GM18511 (cell line): ENCODE measurements around the gene CEL.
A peak's percentile ranks its signal among the peaks of the same experiment; 100 is the strongest.

Source experiments
- ATAC-seq: cut with Tn5 transposase; IDR thresholded peaks from one replicate; pipeline ENCODE4 v1.9.1; 2021; ENCODE audit warnings: mild to moderate bottlenecking, moderate library complexity; ENCODE audit not compliant: unreplicated experiment

Gene CEL

DNA sequence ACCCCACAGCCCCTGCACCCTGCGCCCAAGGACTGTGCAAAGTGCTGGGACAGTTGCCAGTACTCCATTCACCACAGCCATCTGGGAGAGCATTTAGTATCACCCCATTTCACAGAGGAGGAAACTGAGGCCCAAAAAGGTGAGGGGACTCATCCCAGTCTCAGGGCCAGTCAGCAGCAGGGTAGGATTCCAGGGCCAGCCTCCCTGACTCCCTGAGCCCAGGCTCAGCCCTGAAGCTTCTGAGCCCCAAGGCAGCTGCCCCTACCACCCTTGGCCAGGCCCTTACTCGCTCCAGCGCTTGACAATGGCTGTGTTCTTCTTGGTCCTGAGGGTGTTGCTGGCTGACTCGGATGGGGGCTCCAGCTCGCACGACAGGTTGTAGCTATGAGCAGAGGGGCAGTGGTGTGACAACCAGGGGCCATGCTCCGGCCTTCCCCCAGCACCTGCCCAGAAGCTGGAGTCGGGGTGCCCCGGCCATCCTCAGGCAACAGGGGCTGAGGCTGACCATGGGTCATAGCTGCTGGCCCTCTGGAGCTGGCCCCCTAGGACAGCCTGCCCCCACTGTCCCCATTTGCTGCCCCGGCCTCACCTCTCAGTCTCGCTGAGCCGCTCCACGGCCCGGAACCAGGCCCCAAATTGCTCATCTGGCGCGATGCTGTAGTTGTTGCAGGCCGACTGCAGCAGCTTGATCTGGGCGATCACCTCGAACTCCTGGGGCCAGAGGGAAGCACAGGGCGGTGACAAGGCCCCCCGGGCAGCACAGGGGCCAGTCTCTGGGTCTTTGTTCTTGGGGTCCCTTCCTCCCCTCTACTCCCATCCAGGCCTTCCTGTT lies 40.6 kb downstream of the CEL start:
- ATAC-seq: no peak

DNA sequence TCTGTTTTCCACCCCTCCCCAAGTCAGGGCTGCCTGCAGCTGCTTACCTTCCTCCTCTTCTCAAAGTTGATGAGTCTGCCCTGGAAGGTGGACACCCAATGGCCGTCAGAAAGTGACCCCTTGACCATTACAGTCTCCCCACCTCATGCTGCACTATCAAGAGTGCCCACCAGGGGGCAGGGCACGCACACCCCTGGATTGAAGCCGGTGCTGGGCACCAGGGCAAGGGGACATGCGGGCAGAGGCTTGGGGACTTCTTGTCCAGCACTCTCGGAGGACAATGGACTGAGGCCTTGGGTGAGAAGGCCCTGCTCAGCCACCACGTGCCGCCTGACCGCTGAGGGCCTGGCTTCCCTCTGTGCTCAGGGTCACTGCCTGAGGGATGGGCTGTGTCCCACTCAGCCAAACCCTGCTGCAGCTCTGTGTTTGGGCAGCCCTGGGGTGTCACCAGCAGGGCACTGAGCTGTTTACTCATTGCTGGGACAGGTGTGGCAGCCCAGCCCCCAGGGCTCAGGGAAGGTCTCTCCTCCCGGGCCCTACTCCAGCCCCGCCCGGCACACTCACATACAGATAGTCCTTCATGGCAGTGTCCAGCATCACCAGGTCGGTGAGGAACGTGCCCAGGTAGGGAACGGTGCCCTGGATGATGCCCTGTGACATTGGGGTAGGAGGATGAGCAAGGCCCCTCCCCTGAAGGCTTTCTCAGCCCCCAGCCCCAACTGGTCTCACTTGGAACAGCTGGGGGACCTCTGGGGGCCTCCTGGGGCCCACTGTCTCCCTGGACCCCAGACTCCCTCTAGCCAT lies 41.6 kb downstream of the CEL start:
- ATAC-seq: no peak

DNA sequence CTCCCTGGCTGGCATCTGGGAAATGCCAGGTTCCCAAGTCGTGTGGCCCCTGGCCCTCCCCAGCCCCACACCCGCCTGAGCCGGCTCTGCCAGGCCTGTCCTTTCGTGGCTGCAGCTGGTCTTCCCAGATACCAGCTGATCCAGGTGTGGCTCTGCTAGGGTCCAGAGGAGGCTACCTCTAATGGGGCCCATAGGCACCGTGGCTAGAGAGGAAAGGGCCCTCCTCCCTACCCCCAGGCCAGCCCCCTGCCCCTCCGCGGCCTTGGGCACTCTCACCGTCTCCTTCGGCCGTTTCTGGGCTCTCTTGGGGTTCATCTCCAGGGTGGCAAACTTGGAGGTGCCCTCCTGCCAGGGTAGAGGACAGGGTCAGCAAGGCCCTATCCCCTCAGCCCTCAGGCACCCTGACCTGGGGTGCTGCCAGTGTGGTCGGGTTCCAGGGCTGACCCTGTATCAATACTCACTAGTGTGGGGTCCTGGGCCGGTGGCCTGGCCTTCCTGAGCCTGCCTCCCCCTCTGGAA lies 42.3 kb downstream of the CEL start:
- no peak for ATAC-seq

DNA sequence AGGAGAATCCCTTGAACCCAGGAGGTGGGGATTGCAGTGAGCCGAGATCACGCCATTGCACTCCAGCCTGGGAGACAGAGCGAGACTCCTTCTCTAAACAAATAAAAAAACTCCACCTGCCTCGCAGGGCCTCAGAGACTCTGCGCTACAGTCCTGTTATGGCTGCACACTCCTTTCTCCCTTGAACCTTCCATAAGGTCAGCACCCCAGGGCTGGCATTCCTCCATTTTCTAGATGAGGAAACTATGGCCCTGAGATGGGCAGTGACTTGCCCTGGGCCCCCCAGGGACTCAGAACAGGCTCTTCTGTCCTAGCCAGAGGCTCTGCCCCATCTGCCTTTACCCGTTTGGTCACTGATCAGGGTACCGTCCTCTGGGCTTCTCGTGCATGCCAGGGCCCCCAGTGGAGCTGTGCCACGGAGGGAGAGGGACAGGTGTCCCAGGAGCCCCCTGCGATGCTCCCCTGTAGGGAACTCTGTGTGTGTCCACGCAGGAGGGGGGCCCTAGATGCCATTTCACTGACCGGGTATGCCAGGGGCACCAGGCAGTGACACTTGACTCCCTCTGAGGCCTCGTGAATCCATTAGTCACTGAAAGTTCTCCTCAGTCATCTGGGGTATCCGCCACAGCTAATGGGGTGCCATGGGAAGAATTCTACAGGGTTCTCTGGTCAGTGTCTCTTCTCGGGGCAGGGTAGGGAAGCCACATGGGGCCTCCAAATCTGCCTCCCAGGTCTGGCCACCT lies 43.1 kb downstream of the CEL start:
- ATAC-seq: no peak

DNA sequence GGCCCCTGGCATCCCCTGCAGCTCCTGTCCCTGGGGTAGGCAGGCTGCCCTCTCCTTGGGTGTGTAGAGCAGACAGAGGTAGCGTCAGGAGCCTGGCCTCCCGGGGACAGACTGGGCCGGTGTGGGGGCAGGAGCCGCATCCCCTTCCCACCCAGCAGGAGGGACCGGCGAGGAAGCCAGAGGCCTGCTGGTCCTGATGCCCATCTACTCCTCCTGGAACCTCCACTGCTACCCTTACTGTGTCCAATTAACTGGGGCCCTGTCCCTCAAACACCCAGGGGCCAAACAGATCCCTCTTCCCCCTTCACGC lies 43.6 kb downstream of the CEL start:
- ATAC-seq: no peak

DNA sequence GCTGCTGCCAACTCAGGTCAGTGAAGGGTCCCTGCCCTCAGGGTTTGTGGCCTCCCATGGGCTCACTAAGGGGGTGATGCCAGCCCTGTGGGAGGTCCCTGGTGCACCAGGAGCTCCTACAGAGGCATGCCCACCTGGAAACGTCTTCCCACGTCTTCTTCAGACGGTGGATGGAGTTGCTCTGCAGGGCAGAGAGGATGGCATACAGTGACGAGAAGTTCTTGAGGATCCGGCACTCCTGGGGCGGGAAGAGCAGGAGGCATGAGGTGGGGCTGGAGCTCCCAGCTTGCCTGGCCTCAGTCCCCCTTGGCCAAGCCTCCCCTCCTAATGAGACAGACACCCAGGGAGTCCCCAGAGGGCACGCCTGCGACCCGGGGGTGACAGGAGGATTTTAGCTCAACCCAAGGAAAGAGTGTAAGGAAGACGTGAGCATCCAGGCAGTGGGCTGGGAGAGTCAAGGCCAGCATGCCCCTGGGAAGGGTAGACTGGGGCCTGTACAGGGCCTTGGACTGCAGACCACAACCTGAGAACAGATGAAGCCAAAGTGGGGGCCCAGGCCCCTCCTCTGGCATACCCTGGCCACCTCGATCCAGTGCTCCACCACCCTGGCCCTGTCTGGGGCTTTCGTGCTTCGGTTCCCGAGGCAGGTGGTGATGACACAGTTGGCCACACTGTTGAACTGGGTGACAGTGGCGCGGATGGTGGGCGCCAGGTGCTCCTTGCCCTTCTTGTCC lies 44.9 kb downstream of the CEL start:
- no peak for ATAC-seq

DNA sequence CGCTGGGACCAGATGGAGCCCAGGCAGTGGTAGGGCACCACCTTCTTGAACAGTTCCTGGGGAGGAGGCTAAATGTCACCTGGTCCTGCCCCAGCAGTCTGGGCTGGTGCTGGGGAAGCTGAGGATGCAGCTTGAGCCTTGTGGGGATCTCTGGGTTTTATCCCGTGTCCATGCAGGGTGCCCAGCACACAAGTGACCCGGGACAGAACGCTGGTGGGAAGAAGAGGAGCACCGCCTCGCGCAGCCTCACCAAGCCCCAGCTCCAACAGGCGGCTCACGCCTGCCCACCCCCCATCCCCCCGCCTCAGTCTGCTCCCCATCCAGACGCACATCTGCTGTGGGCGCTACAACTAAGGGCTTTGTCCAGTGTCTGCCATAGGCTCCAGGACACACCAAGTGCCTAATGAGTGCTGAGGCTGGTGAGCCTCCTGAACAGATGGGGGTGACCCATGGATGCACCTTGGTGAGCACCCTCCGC lies 45.5 kb downstream of the CEL start:
- ATAC-seq: no peak

DNA sequence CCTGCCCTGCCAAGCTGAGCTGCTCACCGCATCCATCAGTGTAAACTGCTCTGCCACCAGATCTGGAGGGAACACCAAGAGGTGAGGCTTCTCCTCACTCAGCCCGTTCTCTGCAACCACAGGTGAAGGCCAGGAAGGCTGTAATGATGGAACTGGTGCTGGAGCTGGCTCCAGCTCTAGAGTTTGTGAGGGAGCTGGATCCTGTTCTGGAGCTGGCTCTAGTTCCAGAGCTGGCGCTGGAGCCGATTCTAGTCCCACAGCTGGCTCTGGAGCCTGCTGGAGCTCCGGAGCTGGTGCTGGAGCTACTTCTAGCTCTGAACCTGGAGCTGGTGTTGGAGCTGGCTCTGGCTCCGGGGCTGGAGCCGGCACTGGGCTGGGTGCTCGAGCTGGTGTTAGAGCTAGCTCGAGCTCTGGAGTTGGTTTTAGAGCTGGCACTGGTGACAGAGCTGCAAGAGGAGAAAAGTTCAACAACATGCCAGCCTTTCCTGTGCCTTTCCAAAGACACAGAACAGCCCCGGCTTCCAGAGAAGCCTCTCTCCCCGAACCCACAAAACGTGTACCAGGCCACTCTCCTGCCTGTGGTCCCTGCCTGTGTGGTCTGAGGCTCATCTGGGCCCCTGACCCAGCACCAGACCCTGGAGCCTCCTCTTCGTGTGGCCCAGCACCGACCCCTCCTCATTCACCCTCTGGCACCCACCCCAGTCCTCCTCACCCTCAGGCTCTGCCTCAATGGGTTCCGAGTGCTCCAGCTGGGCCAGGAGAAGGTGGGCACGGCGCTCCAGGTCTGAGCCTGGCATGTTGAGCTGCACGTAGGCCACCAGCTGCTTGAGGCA lies 46.4 kb downstream of the CEL start:
- ATAC-seq: no peak

DNA sequence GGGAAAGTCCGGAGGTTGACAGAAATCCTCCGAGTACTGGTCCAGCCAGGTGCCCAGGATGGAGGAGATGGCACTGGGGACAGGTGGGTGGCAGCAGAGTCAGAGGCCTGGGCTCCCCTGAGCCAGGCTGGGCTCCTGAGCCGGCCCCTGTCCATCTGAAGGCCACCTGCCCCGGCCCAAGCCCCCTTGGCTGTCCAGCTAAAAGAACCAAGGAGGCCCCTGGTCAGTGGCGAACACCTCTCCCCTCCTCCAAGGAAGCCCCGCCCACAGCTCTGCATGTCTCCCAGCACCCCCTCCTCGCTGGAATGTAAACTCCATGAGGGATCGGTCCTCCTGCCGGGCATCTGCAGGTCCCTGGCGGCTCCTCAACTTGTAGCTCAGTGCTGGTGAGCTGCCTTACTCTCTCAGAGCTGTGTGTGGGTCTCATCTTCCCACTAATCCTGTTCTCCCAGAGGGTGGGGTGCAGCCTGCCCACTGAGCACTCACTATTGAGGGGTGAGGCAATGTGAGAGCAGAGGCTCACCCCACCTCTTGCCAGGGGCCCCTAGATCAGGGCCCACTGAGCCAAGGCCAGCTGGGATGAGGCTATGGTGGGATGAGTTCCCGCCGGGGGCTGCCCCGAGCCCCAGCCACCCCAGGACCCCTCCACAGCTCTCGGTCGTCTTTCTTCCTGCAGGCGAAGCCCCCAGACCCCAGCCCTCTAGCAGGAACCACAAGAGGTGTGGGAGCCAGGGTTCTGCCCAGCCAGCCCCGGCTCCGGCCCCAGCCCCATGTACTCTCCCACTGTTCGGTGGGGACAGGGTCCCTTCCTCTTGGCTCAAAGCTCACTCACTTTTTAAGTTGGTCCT lies 47.2 kb downstream of the CEL start:
- ATAC-seq: no peak

DNA sequence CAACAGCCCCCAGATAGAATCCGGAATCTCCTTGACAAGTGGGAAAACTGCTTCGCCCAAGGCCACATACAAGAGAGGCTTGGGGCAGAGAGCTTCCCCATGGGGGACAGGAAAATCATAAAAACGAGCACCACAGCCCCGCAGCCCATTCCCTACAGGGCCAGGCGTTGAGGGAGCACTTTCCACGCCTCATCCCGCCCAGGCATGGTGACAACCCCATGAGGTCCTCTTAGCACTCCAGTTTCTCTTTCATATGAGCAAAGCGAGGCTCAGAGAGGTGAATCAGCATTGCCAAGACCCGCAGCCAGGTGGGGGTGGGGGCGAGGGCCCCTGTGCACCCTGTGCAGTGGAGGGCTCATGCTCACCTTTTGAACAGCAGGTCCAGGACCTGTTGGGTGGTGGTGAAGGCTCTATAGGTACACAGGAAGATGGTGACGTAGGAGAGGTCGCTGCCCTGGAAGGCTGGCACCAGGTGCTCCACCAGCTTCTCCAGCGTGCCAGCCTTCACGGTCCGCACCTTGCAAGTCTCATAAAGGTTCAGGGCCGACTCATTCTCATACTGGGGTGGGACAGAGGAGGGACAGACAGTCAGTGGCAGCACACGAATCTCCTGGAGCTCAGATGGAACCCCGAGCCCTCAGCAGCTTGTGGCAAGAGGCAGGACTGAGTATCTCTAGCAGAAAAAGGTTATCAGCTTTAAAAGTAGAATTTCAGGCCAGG lies 48.3 kb downstream of the CEL start:
- ATAC-seq: no peak

DNA sequence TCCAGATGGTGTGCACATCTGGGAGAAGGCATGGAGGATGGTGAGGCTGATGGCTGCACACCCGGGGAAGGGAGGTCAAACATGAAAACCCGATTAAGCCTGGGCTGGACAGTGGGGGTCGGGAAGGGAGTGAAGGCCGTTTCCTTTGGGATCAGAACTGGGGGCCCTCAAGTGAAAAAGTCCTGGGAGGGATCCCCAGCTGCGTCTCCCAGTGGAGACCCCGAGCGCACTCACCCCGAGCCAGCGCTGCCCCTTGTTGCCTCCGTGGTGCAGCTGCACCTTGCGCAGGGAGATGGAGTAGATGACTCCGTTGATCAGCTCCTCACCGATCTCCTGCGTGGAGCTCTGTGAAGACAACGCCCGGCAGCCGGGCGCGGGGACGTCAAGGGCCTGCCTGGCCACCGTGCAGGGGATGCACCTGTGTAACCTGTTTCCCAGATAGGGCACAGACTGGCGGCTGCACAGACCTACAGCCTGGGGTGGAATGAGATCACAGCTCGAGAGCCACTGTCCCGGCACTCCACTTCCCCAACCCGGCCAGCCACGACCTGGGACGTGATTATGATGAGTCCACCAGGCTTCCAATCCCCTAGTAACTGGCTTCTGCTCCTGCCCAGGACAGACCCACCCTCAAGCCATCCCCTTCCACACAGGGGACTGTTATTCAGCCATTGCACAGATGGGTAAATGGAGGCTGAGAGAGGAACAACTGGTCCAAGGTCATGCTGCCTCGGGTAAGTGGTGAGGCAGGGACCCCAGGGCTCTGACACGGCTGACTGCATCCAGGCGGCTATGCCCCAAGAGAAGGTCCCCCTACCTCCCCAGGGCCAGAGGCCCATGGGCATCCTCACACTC lies 50.3 kb downstream of the CEL start:
- ATAC-seq: no peak

DNA sequence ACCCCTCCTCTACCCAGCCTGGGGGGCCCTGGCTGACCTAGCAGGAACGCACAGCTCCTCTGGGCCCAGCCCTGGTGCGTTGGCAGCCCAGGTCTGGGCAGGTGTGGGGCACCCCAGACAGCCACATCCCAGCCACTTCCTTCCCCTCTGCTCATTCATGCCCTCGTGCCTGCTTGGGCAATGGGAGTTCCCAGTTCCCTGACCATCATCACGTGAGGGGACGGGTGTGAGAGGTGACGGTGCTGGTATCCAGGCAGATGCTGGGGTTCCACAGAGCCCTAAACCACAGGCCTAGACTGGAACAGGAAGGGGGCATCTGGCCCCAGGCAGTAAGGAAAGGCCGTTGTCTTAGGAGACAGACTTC lies 50.9 kb downstream of the CEL start:
- ATAC-seq: no peak

DNA sequence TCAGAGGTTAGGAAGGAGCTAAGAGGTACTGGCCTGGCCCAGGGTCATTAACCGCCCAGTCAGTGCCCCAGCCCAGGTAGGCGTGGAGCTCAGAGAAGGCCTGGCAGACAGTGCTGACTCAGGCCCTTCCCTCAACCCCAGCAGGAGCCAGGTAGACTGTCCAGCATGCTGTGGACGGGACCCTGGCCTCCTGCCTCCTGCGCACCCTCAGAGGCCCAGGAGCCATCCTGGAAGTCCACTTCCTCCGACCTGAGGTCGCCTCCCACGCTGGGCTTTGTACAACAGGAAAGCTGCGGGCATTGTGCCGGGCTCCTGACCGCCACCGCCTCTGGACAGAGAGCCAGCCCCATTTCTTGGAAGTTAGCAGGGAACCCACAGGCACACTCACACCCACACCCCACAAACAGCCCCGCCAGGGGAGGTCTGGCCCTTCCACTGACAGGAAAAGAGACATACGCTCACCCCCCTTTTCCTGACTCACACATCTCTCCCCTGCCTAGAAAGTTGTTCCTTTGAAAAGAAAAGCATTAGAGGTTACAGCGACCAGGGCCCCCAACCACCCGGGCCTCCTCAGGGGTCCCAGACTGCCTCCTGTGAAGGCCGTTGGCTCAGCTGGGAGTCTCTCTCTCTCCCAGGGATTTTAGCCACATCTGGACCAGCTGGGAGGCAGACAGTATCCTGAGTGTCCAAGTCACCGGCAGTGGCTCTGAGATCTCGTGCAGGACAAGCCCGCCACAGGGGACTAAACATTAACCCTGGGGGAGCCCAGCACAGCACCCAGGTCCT lies 51.6 kb downstream of the CEL start:
- ATAC-seq: no peak

DNA sequence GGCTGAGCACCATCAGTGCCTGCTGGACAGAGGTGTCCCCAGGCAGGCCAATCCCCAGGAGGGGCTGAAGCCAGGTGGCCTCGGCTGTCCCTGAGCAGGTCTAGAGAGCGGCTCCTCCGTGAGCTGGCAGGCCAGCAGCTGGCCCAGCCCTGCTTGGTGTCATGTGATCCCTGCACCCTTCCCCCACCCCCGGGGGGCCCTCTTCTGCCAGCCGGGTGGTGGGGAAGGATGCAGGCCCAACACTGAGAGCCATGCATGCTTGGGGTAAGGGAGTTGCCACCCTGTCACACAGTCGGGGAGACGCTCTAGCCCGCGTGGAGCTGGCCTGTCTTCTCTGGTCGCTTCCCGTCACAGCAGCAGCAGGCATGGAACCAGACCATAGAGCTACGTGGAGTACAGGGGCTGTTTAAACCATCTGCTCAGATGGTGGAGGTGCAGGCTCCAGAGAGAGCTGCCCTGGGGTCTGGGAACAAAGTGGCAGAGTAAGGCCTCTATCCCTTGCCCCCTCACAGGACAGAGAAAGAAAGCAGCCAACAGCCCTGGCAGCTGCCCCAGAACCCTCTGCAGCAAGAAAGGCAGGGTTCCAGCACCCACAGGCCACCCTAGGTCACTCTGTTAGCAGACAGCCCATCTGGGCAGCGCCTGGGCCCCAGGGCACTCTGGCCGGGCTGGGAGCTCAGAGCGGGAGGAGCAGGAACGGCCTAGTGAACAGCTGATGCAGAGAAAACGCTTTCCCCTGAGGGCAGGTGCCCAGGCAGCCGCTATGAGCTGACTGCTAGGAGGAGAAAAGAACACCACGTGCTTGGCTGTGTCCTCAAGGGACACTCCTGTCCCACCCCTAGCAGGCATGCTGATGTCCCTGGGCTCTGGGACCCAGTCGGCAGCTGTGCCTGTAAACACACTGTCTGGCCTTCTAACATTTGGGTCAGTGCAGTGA lies 52.4 kb downstream of the CEL start:
- no peak for ATAC-seq

DNA sequence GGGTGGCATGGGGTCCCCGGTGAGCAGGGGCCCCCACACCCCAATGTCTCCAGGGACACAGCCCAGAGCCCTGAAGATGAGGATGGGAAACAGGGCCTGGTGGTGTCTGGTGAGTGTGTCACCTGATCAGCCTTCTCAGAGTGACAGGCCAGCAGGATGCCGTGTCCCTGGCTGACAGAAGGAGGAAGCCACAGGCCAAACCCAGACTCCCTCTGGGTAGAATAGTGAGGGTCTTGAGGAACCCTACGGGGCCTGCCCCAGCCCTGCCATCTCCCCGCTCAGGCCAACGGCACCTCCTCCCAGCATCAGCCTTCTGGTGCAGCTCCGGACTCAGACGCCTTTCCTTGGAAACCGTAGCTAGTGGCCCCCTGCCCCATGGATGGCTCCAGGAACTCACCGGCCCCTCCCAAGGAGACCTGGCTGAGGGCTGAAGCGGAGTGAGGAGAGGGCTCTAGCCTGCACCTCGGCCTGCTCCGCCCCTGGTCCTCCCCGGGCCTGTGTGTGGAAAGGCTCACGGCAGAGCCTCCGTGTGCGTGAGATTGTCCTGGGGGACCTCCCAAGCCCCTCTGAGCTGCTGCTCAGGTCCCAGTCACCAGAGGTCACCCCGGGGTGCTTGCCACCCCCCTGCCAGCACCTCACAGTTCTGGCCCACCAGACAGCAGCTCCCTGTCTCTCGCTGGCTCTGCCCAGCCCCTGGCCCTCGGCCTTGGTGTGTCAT lies 53.3 kb downstream of the CEL start:
- peak; percentile 2 for ATAC-seq
